ENCODE measurements around the gene KIF16B.

GRCh38 chr20:16560661-16561060 lies 12.6 kb downstream of the KIF16B start:
- TF ChIP-seq CTCF (IDR thresholded peaks at IDR 0.05; ENCODE audit: insufficient read depth, low read length) (no peak), GABPA (IDR thresholded peaks at IDR 0.05; ENCODE audit: low read depth) (no peak), POLR2AphosphoS5 (IDR thresholded peaks at IDR 0.05; ENCODE audit: low read depth) (no peak), SPI1 (IDR thresholded peaks at IDR 0.05; ENCODE audit: borderline replicate concordance, low read depth) (no peak)
